Ovary (tissue), 9 donors: Measurements from ENCODE around the gene LRRC49. TPM values are rescaled to one million over a fixed set of nuclear protein-coding genes. Genes with fewer than 3 reads are reported as not detected.
"Not testable (repeated sequence)": the region's sequence is repeated elsewhere in the genome, so short reads cannot be mapped to it uniquely, and the experiment has no call there.

Experiments used
- DNase-seq, 5 donors: peaks; one replicate each; pipeline ENCODE4 v3.0.0-alpha.2; 2019 to 2020
- H3K27ac ChIP-seq, 2 donors: fragments of 200-600 bp; one replicate each; pipeline versions ENCODE4 v1.5.1 to v1.8.0; 2019 to 2022
- H3K27me3 ChIP-seq: fragments of 200-600 bp; one replicate; pipeline ENCODE4 v1.8.0; 2022
- H3K36me3 ChIP-seq: fragments of 200-600 bp; sonication (generic); one replicate; pipeline ENCODE4 v1.5.1; 2019
- H3K4me1 ChIP-seq: one replicate; pipeline ENCODE4 v1.8.1; 2013; ENCODE audit warnings: mild to moderate bottlenecking, moderate library complexity; ENCODE audit not compliant: insufficient read depth
- H3K4me3 ChIP-seq: fragments of 200-600 bp; sonication (generic); one replicate; pipeline ENCODE4 v1.5.1; 2017
- H3K9me3 ChIP-seq, 2 donors: fragments of 200-600 bp in 1 of 2; sonication (generic) in 1 of 2; one replicate each; pipeline versions ENCODE4 v1.5.1 to v1.8.1; 2013 to 2019; ENCODE audit warnings: mild to moderate bottlenecking in 1 of 2, moderate library complexity in 1 of 2
- CTCF ChIP-seq, 3 donors: fragments of 450-650 bp in 2 of 3; fragments of 200-600 bp in 1 of 3; IDR thresholded peaks; one replicate each; pipeline versions ENCODE4 v1.5.1 to v1.8.0; 2016 to 2022; ENCODE audit warnings: antibody characterized with exemption in 3 of 3, mild to moderate bottlenecking in 1 of 3
- EP300 ChIP-seq: sonication (generic); formaldehyde crosslinking; IDR thresholded peaks from one replicate; pipeline ENCODE4 v1.6.1; 2017; ENCODE audit warnings: antibody characterized with exemption
- POLR2A ChIP-seq: fragments of 450-650 bp; IDR thresholded peaks from one replicate; pipeline ENCODE4 v1.6.1; 2017; ENCODE audit warnings: antibody characterized with exemption, mild to moderate bottlenecking, moderate library complexity
- WGBS, 3 donors: extraction: QIAGEN DNeasy Blood & Tissue Kit in 1 of 3; methylation state at CpG; one replicate each; pipeline versions ENCODE4 v1.1.5 to v1.1.7; 2013 to 2017; 5-methylcytosine and 5-hydroxymethylcytosine counted together
- intact Hi-C, 4 donors: fragments of 100-400 bp; cut with DNase I; formaldehyde crosslinking; loops; one replicate each; pipeline versions ENCODE4 v1.11.0 to v1.15.1; 2022 to 2023
- polyA plus RNA-seq, 2 donors: library from polyadenylated mRNA; stranded (reverse); fragments of 200-250 nt in 1 of 2; fragments of 350-450 nt in 1 of 2; fragmentation: Illumina TruSeq in 1 of 2; extraction: RNeasy Lipid Tissue Mini Kit (QIAGEN cat#74804) in 1 of 2; gene quantifications; one replicate each; pipeline ENCODE4 v1.2.3, GENCODE V29; 2013 to 2014
- total RNA-seq, 7 donors: library from RNA; depleted of rRNA in 2 of 7; stranded (reverse); fragments of >200 nt in 2 of 7; fragmentation: NEBNext Ultra II Directional in 3 of 7; extraction: Animal tissue kit (Norgen Biotek cat#: 25700) in 3 of 7; gene quantifications; one replicate each; pipeline versions ENCODE4 v1.1.0 to v1.2.4, GENCODE V29; 2016 to 2023
- donor health status: DM: no; HTN: no; CAD: no; lungs with moderate emphysema.
- donor health status: DM: no; HTN: no; CAD: no.
- donor health status: Bipolar disorder and iron deficiency.
- donor health status: DM: yes; HTN: yes; CAD: no.
- donor health status: DM: no; HTN: no; CAD: no.
- donor health status: DM: yes; HTN: yes; CAD: no.

Gene LRRC49
- total and polyA plus RNA-seq, 9 donors = 11.9 to 34.6 (median 16.1) TPM

- TF ChIP-seq POLR2A = no peak
- no peak for TF ChIP-seq EP300
- no peak for TF ChIP-seq CTCF (IDR thresholded peaks at IDR 0.05)
- DNase-seq = no peak
- intact Hi-C loops = no loop called here
- Histone ChIP-seq H3K4me1 (no peaks in the 10 kb centered on the region), H3K9me3 (no peaks in the 10 kb centered on the region), H3K27ac (no peak overlapping the region), H3K27me3 (no peaks in the 10 kb centered on the region), H3K36me3 (no peaks in the 10 kb centered on the region), H3K4me3 (no peak overlapping the region)
- 93 to 100% (median 95%) methylated on average over 2 of the region's 2 CpGs for WGBS, 3 donors
Measured at GRCh38 chr15:71013446-71013845, 120.8 kb downstream of the LRRC49 start.

- DNase-seq = no peak
- H3K27me3 ChIP-seq = no peaks in the 10 kb centered on the region
- no peak overlapping the region for H3K27ac ChIP-seq
- no peaks in the 10 kb centered on the region for H3K9me3 ChIP-seq
- 95 to 97% (median 96%) methylated on average over 8 of the region's 8 CpGs for WGBS, 3 donors
- no peaks in the 10 kb centered on the region for H3K36me3 ChIP-seq
- H3K4me1 ChIP-seq = no peaks in the 10 kb centered on the region
- H3K4me3 ChIP-seq = no peak overlapping the region
- TF ChIP-seq CTCF (IDR thresholded peaks at IDR 0.05) (no peak), EP300 (no peak), POLR2A (no peak)
- intact Hi-C loops = no loop called here
Measured at GRCh38 chr15:71015342-71015741, 122.7 kb downstream of the LRRC49 start.

GRCh38 chr15:71031232-71031631 lies 138.6 kb downstream of the LRRC49 start:
- H3K27ac ChIP-seq, H3K9me3 ChIP-seq, DNase-seq, intact Hi-C loops, H3K36me3 ChIP-seq, H3K4me3 ChIP-seq, H3K27me3 ChIP-seq, H3K4me1 ChIP-seq: not testable (repeated sequence)
- WGBS, 3 donors = 87 to 93% (median 91%) methylated on average over 4 of the region's 4 CpGs

GRCh38 chr15:71035478-71035877 lies 142.9 kb downstream of the LRRC49 start:
- H3K9me3 ChIP-seq, H3K36me3 ChIP-seq, H3K4me3 ChIP-seq, H3K4me1 ChIP-seq, H3K27me3 ChIP-seq, intact Hi-C loops, DNase-seq, H3K27ac ChIP-seq: not testable (repeated sequence)
- WGBS, 3 donors = 97 to 100% (median 100%) methylated on average over 1 of the region's 1 CpG

GRCh38 chr15:71042356-71042922 lies 149.8 kb downstream of the LRRC49 start:
- whole genome bisulfite sequencing, 3 donors = 79 to 83% (median 81%) methylated on average over 3 of the region's 3 CpGs
- H3K36me3 ChIP-seq = no peaks in the 10 kb centered on the region
- no peaks in the 10 kb centered on the region for H3K9me3 ChIP-seq
- no peak overlapping the region for H3K27ac ChIP-seq
- H3K4me1 ChIP-seq = no peaks in the 10 kb centered on the region
- intact Hi-C loops = no loop called here
- H3K4me3 ChIP-seq = no peak overlapping the region
- TF ChIP-seq CTCF (IDR thresholded peaks at IDR 0.05) (no peak), EP300 (no peak), POLR2A (no peak)
- no peak for DNase-seq
- H3K27me3 ChIP-seq = no peaks in the 10 kb centered on the region
